HG03558 (cell line): ENCODE results near the gene SLC25A42.

Source experiments
- ATAC-seq: cut with Tn5 transposase; IDR thresholded peaks from one replicate; pipeline ENCODE4 v1.9.1; 2021; ENCODE audit warnings: moderate number of reproducible peaks; ENCODE audit not compliant: unreplicated experiment; ENCODE audit errors: extremely low read depth

SLC25A42 gene

GRCh38 chr19:19067276-19068072 is 3.7 kb downstream of the SLC25A42 start:
- ATAC-seq: no peak

GRCh38 chr19:19068659-19069654 is 5.2 kb downstream of the SLC25A42 start:
- no peak for ATAC-seq

- no peak for ATAC-seq
Measured at GRCh38 chr19:19071897-19072296, 8.1 kb downstream of the SLC25A42 start.

- ATAC-seq: no peak
Measured at GRCh38 chr19:19074196-19074882, 10.5 kb downstream of the SLC25A42 start.

- ATAC-seq: no peak
Measured at GRCh38 chr19:19075126-19075525, 11.3 kb downstream of the SLC25A42 start.

GRCh38 chr19:19076476-19076875 is 12.7 kb downstream of the SLC25A42 start:
- ATAC-seq: no peak

- ATAC-seq: no peak
Measured at GRCh38 chr19:19077103-19077502, 13.3 kb downstream of the SLC25A42 start.

- ATAC-seq: no peak
Measured at GRCh38 chr19:19078801-19079200, 15.0 kb downstream of the SLC25A42 start.

GRCh38 chr19:19079571-19079970 is 15.8 kb downstream of the SLC25A42 start:
- ATAC-seq: no peak

- no peak for ATAC-seq
Measured at GRCh38 chr19:19081642-19082151, 17.9 kb downstream of the SLC25A42 start.

- no peak for ATAC-seq
Measured at GRCh38 chr19:19083413-19084178, 19.8 kb downstream of the SLC25A42 start.

GRCh38 chr19:19087676-19088075 is 23.9 kb downstream of the SLC25A42 start:
- ATAC-seq: no peak

GRCh38 chr19:19094513-19094912 is 30.7 kb downstream of the SLC25A42 start:
- ATAC-seq: no peak

GRCh38 chr19:19095691-19096090 is 31.9 kb downstream of the SLC25A42 start:
- no peak for ATAC-seq

- no peak for ATAC-seq
Measured at GRCh38 chr19:19096641-19097627, 33.1 kb downstream of the SLC25A42 start.

- no peak for ATAC-seq
Measured at GRCh38 chr19:19098084-19098702, 34.4 kb downstream of the SLC25A42 start.

- ATAC-seq: no peak
Measured at GRCh38 chr19:19098703-19099632, 35.2 kb downstream of the SLC25A42 start.
